Measurements from ENCODE around the gene FGF6.

The FGF6 gene

DNA sequence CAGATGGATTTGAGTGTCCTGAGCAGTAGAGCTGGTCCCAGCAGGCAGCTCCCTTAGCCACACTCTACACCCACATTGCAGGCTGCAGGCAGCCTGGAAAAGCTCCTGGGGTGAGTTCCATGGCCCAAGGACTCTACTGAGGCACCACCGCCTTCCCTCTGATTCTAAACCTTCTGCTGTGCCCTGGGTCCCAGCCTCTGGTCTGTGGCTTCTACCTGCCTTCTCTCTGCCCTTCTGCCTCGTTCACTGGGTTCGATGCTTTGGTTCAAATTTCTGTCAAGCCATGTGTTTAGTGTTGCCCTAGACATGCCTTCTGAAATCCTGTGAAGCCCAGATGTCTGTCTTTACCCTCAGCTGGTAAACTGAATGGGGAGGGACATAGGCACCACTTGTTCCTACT lies 1.5 kb upstream of the FGF6 start:
- DNase-seq (ENCODE audit: low read depth in 2 of 2): no peak

DNA sequence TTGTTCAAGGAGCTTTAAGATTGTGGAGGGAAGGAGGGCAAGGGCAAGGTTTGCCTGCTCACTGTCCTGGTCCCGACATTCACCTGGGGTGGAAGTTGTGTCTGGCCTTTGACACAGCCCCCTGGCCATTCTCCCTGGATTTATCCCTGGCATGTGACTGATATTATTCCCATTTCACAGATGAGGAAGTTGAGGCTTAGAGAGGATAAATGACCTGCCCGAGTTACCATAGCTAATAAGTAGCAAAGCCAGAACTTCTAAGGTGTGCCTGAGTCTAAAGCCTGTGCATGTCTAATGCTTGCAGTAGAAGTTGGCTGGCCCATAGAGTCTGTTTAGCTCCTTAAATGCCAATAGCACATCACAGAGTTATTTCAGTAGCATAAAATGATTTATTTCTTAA lies 720 bp upstream of the FGF6 start:
- no peak for DNase-seq (ENCODE audit: low read depth in 2 of 2)

DNA sequence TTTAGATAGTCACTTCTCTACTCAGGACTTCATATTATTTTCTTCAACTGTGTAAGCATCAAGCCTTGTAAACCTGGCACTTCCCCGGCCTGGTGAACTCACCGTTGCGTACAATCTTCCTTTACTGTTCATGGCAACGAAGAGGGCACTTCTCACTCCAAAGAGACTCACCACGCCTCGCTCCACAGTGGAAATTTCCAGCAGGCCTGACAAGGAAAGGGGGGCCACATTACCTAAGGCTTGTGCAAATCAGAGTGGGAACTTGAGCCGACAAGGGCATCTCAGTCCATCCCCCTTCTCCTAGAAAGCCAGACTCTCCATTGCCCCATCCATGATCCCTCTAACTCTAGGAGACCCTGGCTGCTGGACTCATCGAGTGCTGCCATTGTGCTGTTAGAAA lies 1.6 kb downstream of the FGF6 start:
- DNase-seq (ENCODE audit: low read depth in 2 of 2): no peak

DNA sequence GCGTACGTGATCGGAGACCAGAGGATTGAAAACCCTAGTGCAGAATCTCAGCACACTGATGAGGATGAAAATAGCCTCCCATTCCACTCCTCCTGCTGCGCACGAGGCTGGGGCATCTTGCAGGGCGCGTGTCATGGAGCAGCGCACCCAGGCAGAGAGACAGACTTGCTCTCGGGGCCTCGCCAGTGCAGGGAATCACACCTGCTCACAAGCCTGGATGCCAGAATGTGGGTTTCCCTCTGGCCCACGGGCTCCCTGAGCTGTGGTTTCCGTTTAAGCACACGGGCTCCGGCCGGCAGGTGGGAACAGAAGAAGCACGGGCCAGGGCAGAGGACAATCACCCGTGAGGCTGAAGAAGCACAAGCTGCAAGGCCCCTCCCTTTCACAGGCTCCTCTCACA lies 2.0 kb downstream of the FGF6 start:
- DNase-seq (ENCODE audit: low read depth in 2 of 2): no peak

DNA sequence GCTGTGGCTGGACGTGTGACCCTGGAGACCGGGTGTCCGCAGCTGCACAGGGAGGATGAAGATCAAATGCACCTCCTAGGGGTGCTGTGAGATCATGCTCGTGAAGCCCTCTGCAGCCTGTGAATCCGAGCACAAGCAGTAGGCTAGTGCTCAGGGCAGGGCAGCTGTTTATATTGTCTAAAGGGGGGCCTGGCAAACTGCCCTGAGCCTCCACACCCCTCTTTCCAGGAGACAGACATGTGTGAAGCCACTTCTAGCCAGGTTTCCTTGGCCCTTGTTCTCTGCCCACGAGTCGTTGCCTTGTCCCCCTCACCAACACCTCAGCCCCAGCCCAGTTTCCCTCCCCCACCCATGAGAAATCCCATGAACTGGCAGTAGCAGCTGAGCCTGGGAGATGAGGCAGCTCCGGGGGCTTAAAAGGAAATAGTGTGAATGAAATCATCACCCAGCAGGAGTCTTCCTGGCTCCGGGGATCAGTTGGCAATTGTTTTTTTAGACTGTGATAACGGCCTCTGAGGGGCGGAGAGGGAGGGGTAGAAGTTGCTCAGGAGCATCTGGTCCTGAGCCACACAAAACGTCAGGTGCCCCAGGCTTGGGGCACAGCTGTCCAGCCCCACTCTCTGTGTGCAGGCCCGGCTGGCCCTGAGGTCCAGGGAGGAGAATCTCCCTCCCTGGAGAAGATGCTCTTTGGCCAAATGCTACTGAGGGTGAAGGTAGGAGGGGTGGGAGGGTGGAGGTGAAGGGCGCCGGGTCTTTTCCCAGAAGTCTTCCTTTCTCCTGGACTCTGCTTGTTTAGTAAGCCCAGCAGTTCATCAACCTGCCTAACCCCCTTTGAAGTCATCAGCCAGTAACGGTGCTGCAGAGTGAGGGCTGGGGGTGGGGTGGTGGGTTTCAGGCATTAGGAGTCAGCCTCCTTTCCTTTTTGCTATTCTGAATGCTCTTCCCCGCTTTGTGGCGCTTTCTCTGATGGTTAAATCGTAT lies 4.0 kb downstream of the FGF6 start:
- no peak for DNase-seq (ENCODE audit: low read depth in 2 of 2)

DNA sequence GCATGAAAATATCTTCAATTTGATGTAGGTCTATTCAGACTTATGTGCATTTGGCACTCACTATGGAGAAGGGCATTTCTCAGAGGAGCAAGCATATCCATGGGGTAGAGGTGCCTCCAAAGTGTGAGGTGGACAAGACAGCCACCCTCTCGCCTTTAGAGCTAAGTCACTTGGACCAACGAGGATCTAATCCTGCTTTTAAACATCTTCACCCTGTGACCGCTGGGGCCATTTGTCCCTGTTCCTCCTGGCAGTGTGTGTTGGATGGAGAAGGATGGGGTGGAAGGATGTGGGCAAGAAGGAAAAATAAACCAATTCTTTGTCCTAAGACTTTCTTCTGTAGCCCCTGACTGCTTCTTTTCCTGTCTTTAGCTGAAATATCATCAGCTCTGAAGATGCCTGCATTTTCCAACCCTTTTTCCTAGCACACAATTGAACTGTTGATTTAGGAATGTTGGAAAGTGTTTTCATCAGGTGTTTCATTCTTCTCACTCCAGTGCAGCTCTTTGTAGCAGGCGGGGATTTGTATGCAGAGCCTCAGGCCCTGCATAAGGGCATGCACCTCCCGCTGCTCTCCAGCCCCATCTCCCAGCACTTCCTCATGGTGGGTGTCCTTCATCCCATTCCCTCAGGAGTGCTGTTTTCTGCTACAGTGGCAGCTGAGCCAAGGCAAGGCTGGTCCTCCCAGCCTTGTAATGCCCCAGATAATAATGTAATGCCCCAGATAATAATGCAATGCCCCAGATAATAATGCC lies 5.3 kb downstream of the FGF6 start:
- DNase-seq (ENCODE audit: low read depth in 2 of 2): no peak

DNA sequence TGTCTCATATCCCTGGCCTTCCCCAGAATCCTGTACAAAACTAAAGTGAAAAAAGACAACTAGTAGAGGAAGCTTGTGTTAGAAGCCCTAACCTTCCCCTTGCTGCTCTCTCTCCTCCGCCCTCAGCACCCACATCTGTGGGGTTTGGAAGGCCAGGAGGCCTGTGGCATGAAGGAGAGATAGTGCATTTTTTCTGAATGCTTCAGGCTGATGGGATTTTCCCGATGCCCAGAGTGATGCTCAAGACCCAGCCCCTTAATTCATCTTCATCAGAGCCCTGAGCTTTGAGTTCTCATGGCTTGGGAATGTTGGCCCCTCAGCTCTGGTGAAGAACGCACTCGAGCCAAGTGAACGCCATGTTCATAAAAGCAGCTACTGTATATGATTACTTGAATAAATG lies 5.9 kb downstream of the FGF6 start:
- no peak for DNase-seq (ENCODE audit: low read depth in 2 of 2)

DNA sequence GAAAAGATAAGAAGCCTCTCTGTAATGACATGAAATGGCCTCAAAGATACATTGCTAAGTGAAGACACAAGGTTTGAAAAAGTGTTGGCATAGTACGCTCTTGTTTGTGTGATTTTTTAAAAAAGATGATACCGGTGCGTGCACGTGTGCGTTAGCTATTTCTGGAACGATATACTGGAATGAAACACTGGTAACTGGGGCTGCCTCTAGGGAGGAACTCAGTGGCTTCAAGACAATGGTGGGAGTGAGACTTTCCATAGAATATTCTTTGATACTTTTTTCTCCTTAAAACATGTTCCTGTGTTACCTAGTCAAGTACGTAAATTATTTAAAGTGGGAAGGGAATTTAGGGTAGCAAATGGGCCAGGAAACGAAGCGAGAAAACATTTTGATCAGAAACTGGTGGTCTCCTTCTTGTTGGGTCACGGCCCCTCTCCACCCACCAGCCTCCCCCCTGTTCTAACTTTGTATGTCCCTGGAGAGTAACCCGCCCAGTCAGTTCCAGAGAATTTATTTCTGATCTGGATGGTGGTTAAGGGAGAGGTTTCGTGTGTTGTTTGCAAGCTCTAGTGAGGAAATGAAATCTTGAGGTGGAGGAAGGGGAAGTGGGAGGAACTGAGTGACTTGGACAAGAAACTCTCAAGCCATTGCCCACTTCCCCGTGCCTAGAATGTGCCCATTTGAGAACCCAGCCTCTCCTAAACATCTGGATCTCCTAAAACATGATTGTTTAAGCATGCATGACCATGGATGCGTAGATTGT lies 6.6 kb downstream of the FGF6 start:
- DNase-seq (ENCODE audit: low read depth in 2 of 2): no peak

DNA sequence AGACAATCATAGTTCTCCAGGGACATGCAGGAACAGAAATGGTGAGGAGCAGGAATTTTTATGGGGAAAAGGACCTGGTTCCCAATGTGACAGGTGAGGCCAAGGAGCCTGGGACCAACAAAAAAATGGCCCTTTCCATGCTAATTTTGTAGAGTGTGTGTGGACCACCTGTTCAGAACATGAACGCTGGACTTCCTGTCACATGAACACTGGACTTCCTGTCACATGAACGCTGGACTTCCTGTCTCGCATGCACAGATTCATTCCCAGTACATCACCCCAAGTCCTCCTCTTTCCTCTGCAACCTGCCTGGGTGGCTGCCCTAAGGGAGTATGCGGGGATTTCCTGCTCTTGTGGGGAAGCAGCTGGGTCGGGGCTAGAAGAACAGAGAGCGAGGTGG lies 10.1 kb downstream of the FGF6 start:
- DNase-seq (ENCODE audit: low read depth in 2 of 2): no peak

DNA sequence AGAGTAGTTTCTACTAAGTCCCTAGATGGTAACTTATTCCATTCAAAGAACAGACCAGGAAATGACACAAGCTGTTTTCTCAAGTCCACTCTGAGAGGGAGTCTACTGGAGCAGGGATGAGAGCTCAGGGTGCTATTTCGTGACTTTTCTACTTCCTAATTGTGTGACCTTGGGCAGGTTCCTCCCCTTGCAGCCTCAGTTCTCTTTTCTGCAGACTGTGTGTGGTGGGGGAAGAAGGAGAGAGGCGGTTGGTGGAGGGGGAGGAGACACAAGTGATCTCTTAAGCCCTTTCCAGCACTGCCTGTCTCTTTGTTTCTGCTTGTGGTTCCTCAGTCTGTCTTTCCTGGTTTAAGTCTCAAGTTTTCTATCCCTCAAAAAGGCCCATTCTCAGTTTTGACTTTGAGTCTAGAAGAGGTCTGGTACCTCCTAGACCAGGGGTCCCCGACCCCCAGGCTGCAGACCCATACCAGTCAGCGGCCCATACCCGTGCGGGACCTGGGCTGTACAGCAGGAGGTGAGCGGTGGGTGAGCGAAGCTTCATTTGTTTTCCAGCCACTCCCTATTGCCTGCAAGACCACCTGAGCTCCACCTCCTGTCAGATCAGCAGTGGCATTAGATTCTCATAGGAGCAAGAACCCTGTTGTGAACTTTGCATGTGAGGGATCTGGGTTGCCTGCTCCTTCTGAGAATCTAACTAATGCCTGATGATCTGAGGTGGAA lies 10.7 kb downstream of the FGF6 start:
- DNase-seq (ENCODE audit: low read depth in 2 of 2): no peak

DNA sequence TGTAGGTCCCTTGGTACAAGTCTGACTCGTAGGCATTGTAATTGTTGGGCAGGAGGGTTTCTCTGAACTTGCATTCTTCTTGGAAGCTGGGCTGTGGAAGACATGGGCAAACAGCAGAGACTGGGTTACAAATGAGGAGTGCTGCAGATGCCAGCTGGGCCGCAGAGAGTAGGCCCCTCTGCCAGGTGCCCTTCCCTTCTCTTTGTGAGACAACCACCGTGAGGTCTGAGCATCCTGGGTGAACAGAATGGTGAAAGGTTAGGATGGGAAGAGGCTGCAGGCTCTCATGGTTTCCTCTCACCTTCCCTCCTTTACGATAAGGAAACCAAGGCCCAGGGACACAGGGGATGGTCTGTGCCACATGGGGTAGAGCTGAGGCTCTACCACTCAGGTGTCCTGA lies 11.3 kb downstream of the FGF6 start:
- DNase-seq (ENCODE audit: low read depth in 2 of 2): no peak

DNA sequence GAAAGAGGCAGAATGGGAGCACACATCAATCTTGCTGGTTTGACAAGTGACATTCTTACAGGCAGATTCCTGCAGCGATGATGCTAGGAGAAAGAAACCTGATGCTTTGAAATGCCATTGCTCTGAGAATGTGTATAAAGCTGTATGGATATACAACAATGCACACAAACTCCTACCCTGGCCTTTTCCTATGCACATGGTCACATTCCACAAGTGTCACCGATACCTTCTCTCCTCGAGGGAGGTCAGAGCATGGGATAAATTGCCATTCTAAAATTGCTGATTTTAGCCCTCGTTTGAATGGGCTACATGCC lies 11.9 kb downstream of the FGF6 start:
- no peak for DNase-seq (ENCODE audit: low read depth in 2 of 2)

DNA sequence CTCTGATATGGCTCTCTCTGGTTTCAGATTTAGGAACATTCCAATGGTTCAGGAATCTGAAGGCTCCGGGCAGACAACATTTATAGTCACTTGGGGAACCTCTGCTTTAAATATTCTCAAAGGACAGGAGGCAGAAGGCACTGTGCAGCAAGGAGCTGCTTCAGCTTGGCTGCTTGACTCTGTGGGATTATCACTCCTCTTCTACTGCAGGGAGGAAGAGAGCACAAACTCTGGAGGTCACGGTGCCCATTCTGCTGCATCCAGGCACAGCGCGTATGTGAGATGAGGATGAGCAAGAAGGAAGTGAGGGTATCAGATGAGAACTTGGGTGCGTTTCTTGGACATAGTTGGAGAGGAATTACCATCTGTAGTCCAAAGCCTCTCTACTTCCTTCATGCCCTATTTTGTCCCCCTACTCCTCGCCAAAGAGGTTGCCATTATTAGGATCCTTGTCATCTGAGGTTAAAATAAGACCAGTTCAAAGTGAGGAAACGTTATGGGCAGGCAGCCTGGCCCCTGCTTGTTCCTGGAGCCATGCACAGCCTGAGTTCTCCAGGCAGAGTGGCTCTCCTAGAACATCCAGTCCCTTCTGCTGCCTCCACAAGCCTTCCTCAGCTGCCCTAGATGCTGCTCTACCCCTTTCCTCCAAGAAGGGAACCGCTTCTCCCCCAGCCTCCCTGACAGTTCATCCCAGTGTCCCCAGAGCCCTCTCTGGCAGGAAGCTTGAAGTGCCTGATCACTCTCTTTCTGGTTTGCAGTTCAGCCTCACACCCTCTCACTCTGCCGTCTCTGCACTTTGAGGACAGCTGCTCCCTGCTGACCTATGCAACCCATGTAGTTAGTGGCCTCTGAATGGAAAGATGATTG lies 12.5 kb downstream of the FGF6 start:
- no peak for DNase-seq (ENCODE audit: low read depth in 2 of 2)

DNA sequence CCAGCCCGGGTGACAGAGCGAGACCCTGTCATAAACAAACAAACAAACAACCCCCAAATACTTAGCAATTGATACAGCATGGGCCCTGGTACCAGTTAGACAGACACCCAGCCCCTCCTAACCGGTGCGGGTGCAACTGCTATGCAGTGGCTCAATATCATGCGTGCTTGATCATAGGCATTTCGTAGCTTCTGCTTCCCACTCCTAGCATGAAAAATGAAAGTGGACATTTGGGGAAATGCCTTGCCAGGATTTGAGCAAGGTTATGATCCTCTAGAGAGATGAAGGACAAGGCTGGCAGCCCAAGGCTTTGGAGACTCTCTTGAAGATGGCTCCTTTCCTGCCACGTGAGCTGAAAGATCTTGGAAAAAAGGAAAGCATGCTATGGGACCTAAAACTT lies 13.7 kb downstream of the FGF6 start:
- no peak for DNase-seq (ENCODE audit: low read depth in 2 of 2)

DNA sequence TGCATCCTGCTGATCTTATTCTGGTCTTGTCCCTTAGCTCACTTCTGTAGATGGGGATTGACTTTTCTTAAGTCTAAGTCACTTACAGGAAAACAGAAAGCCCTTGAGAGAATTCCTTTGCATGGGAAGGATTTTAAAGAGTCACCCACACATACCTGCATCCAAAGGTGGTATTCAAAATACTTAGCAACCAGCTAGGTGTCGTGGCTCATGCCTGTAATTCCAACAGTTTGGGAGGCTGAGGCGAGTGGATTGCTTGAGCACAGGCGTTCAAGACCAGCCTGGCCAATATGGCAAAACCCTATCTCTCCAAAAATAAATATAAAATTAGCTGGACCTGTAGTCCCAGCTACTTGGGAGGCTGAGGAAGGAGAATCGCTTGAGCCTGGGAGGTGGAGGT lies 14.2 kb downstream of the FGF6 start:
- DNase-seq (ENCODE audit: low read depth in 2 of 2): no peak

DNA sequence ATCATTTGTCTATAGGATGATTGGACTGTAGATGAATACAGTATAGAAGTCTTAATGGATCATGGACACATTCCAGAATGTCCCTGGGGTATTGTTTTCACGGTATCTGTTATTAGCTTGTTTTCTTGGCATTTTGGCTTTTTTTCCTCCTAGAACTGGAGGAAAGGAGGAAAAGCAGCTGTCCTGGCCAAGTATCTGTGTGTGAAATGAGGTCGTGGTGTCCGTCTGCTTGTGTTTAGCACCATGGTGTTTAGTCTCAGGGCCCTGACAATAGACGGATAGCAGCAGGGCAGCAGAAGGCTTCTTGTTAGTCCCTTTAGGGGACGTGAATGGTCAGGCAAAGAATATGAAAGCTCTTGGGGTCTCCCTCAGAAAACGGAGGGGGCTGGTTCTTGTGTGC lies 21.2 kb downstream of the FGF6 start:
- DNase-seq (ENCODE audit: low read depth in 2 of 2): no peak

DNA sequence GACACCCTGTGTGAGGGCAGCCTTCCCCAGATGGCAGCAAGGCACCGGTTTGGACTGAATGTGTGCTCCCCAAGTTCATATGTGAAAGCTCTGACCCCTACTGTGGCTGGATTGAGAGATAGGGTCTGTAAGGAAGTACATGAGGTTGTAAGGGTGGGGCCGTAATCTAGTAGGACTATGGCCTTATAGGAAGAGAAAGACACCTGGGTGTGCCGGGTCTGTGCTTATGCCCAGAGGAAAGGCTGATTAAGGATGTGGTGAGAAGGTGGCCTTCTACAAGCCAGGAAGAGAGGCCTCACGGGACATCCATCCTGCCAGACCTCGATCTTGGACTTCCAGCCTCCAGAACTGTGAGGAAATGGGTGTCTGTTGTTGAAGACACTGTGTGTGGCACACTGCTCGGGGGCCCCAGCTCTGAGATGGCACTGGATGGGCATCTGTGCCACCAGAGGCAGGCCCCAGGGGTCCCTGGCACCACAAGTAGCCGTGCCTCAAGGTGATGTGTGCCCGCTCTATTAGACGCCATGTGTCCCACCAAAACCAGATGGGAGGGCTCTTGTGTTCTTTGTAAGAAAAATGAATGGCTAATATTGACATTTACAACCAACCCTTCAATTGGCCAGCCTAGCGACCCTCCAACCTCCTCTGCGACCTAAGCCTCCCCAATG lies 22.0 kb downstream of the FGF6 start:
- no peak for DNase-seq (ENCODE audit: low read depth in 2 of 2)

DNA sequence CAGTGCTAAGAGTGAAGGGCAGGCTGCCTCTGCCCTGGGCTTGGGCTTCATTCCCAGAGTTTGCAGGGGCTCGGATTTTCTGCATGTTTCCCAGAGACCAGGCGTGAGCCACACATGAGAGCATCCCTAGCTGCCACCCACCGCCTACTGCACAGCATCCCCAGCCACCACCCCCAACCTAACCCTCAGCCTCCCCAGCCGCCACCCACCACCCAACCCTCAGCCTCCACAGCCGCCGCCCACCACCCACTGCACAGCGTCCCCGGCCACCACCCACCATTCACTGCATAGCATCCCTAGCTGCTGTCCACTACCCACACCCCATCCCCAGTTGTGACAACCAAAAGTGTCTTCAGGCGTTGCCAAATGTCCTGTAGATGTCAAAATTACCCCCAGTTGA lies 22.6 kb downstream of the FGF6 start:
- DNase-seq (ENCODE audit: low read depth in 2 of 2): no peak

DNA sequence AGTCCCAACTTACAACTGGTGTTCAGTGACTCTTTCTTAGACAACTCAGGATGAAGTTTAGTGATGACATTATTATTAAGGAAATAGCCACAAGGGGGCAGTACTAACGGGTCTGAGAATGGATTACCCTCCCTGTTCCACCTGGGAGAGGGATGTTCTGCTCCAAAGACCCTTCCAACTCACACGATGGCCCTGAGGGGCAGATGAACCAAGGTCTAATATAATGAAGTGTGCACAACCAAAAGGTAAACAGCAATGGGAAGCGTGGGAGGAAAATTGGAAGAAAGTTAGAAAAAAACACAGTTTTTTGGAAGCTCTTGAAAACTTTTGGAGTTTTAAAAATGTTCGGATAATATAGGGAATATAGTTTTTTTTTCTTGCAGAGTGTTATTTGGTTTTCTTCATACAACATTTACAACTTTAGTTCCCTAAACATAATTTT lies 24.0 kb downstream of the FGF6 start:
- no peak for DNase-seq (ENCODE audit: low read depth in 2 of 2)

DNA sequence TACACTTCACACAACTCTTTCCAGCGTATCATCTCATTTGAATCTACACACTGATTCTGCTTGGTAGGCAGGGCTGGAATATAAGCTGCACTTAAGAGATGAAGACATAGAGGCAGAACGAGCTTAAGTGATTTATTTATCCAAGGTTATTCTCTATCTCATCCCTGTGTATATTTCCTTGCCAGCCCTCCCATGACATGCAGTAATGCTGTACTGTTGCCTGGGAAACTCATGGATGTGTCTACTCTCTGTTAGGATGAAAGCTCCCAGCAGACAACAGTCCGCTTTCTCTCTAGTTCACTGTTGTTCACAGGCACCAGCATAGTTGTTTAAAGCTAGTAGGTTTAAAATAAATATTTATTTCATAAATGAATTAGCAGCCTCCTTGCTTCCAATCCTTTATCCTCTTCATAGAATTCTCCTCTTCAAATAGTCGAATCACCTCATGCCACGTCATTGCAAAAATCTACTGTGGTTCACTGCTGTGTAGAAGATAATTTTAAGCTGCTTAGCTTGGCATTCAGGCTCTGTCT lies 25.4 kb downstream of the FGF6 start:
- no peak for DNase-seq (ENCODE audit: low read depth in 2 of 2)

All from fibroblast of skin of left quadriceps (primary cell).